LNCAP (cell line): Measurements from ENCODE around the gene NPPA.

Experiments used
- TF ChIP-seq, protein P1 (sequence below): fragments of 450-650 bp; IDR thresholded peaks from 2 replicates; pipeline ENCODE4 v1.5.1; 2017; ENCODE audit warnings: mild to moderate bottlenecking

Gene NPPA

GRCh38 chr1:11806307-11806936 lies 41.2 kb downstream of the NPPA start:
- TF ChIP-seq, protein P1, sequence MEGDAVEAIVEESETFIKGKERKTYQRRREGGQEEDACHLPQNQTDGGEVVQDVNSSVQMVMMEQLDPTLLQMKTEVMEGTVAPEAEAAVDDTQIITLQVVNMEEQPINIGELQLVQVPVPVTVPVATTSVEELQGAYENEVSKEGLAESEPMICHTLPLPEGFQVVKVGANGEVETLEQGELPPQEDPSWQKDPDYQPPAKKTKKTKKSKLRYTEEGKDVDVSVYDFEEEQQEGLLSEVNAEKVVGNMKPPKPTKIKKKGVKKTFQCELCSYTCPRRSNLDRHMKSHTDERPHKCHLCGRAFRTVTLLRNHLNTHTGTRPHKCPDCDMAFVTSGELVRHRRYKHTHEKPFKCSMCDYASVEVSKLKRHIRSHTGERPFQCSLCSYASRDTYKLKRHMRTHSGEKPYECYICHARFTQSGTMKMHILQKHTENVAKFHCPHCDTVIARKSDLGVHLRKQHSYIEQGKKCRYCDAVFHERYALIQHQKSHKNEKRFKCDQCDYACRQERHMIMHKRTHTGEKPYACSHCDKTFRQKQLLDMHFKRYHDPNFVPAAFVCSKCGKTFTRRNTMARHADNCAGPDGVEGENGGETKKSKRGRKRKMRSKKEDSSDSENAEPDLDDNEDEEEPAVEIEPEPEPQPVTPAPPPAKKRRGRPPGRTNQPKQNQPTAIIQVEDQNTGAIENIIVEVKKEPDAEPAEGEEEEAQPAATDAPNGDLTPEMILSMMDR = no peak

DNA sequence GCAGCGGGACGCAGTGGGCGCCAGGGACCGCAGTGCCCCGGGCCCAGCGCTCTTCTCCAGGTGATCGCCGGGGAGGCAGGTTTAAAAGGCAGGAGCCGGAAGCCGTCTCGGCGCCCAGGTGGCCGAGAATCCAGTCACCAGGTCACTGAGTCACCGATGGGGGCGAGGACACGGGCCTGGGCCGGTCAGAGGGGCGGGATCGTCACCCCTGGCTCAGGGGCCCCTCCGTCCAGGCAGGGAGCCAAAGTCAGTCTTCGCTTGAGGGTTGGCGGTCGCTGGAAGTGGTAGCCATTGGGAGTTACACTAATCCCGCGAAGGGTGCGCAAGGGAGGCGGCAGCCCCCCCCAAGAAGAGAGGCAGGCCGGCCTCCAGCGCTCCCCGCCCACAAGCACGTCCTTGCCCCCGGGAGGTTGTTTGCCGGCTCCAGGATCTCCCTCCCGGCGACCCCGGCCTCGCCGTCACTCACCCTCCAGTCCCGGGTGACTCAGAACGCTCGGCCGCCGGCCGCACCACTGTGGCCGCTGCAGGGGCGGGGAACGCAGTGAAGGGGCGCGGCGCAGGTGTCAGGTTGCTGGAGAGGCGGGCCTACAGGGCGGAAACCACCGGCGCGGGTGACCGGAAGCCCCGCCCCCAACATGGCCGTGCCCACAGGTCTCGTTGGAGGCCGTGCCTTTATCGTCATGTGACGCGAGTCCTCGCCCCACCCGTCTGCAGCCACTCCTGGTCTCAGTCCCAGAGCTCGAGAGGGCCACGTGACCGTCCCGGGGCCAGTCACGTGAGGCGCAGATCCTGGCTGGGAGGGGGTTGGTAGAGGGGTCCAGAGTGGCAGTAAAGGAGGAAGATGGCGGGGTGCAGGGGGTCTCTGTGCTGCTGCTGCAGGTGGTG lies 41.9 kb downstream of the NPPA start, which contains the start of the genes CLCN6 and MTHFR:
TSS of gene CLCN6 (plus strand) at position 770 of the 885 bp plus-strand sequence. CDS start at position 842, 72 bp downstream.
TSS of gene MTHFR (minus strand) at position 543 of the 885 bp plus-strand sequence. CDS start 2,848 bp downstream, outside the sequence.
- TF ChIP-seq, protein P1 = no peak

GRCh38 chr1:11804666-11805421 lies 42.7 kb downstream of the NPPA start:
- TF ChIP-seq, protein P1 = no peak

- TF ChIP-seq, protein P1 = no peak
Measured at GRCh38 chr1:11802973-11803885, 44.4 kb downstream of the NPPA start.

DNA sequence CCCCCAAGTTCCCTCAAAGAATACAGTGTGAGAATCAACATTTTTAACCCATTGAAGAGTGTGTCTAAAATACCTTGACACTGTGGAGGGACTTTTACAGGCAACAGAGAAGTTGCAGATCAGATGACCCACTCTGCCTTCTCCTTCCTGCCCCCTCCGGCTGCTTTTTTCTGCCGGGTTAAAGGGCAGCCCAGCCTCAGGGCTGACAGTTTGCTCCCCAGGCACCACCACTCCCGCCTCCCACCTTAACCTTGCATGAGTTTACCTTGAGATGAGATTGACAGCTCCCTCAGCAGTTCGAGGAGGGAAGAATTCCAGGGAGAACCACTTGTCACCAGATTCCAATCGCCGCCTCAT lies 45.0 kb downstream of the NPPA start:
- TF ChIP-seq, protein P1 = no peak

GRCh38 chr1:11800756-11801433 lies 46.7 kb downstream of the NPPA start:
- TF ChIP-seq, protein P1 = no peak
